Measurements from ENCODE around the gene ACAT1.
A peak's percentile ranks its signal among the peaks of the same experiment; 100 is the strongest.
"Not testable (repeated sequence)": the region's sequence is repeated elsewhere in the genome, so short reads cannot be mapped to it uniquely, and the experiment has no call there.

ACAT1 gene

DNA sequence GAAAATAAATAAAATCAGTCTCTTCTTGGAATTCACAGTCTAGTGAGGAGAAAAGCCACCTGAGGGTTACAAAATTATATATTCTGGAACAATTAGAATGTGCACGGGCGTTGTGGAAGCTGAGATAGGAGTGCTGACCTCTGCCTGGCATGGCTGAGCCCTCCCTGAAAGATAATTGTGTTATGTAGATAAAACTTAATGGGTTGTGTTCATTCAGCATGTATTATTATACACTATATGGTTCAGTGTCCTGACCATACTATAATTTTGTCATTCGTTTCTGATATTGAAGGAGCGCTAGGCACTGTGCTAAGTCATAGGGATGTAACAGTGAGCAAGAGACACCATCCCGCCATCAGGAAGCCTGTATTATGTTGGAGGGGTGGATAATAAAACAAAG, 3.7 kb downstream of the ACAT1 start:
- no peak for DNase-seq (ENCODE audit: low read depth)
- no peak overlapping the region for H3K4me3 ChIP-seq (ENCODE audit: control insufficient read depth, low read depth, low read length)
- no peak for TF ChIP-seq CTCF (IDR thresholded peaks at IDR 0.05; ENCODE audit: control insufficient read depth, insufficient read depth, low read depth, low read length, missing control alignments)

DNA sequence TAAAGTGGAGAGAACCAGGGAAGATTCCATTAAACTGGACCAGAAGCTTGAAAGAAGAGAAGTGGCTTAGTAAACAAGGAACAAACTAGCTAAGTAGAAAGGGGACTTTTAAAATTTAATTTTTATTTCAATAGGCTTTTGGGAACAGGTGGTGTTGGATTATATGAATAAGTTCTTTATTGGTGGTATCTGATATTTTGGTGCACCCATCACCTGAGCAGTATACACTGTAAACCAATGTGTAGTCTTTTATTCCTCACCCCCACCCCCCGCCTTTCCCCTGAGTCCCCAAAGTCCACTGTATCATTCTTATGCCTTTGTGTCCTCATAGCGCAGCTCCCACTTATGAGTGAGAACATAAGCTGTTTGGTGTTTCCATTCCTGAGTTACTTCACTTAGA, 7.4 kb downstream of the ACAT1 start:
- no peak overlapping the region for H3K4me3 ChIP-seq (ENCODE audit: control insufficient read depth, low read depth, low read length)
- TF ChIP-seq CTCF (IDR thresholded peaks at IDR 0.05; ENCODE audit: control insufficient read depth, insufficient read depth, low read depth, low read length, missing control alignments): no peak
- DNase-seq (ENCODE audit: low read depth): no peak

DNA sequence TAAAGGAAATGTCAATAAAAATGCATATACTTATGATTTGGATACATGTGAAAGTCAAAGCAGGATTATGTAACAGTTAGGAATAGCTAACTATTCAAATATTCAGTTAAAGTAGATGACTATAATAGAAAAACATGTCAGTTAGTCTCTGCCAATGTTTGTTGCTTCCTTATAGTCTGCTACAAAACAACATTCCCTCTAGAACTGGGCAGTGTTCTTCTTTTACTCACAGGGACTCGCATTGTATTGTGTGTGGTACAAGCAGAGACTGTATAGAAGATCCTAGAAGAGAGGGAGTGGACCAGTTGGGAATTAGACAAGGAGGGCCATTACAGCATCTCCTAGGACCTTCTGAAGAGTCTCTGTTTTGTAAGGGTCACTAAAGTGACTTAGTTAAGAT, 10.6 kb downstream of the ACAT1 start:
- H3K4me3 ChIP-seq (ENCODE audit: control insufficient read depth, low read depth, low read length): no peak overlapping the region
- no peak for TF ChIP-seq CTCF (IDR thresholded peaks at IDR 0.05; ENCODE audit: control insufficient read depth, insufficient read depth, low read depth, low read length, missing control alignments)

GRCh38 chr11:108132993-108133538, 11.7 kb downstream of the ACAT1 start:
- H3K4me3 ChIP-seq (ENCODE audit: control insufficient read depth, low read depth, low read length); DNase-seq (ENCODE audit: low read depth): not testable (repeated sequence)

More for the DNA sequence above, 10.6 kb downstream of the ACAT1 start:
- DNase-seq (ENCODE audit: low read depth): no peak

DNA sequence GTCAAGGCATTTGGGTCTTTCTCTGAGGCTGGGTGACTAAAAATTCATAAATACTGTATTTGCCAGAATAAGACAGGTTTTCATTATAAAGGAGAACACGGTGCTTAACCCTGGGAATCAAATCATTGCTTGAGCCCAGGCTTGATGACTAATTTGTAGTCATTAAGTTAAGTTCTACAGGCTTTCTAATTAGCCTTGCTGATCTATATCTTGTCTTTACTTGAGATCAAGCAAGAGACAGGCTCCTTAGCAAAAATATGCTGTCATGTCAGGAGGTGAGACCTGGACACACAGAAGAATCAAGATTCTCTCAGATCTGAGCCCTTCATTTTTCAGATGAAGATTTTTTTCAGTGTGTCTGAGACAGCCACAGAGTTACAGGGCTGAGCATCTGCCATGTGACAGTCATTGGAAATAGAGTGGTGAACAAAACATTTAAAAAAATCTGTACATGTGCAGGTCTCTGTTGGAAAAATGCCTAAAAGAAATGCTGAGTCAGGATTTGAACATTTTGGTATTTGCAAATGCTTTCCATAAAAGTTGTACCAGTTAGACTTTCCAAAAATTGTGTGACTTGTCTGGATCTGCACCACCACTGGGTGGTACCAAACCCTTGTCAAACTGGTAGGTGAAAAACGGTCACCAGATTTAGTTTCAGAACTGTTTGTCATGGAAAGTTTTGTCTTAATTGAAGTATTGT, 14.6 kb downstream of the ACAT1 start:
- peak; percentile 18 for TF ChIP-seq CTCF (IDR thresholded peaks at IDR 0.05; ENCODE audit: control insufficient read depth, insufficient read depth, low read depth, low read length, missing control alignments)
- H3K4me3 ChIP-seq (ENCODE audit: control insufficient read depth, low read depth, low read length): no peak overlapping the region
- DNase-seq (ENCODE audit: low read depth): no peak

GRCh38 chr11:108137212-108137611, 15.8 kb downstream of the ACAT1 start:
- H3K4me3 ChIP-seq (ENCODE audit: control insufficient read depth, low read depth, low read length): no peak overlapping the region
- TF ChIP-seq CTCF (IDR thresholded peaks at IDR 0.05; ENCODE audit: control insufficient read depth, insufficient read depth, low read depth, low read length, missing control alignments): no peak
- DNase-seq (ENCODE audit: low read depth): no peak

- no peak for TF ChIP-seq CTCF (IDR thresholded peaks at IDR 0.05; ENCODE audit: control insufficient read depth, insufficient read depth, low read depth, low read length, missing control alignments)
These were observed 20.9 kb downstream of the ACAT1 start for GRCh38 chr11:108142304-108142703.

More at GRCh38 chr11:108142304-108142703, 20.9 kb downstream of the ACAT1 start:
- H3K4me3 ChIP-seq (ENCODE audit: control insufficient read depth, low read depth, low read length): no peak overlapping the region
- no peak for DNase-seq (ENCODE audit: low read depth)

All from AG09309 (cell line).